ENCODE results near the gene CBFA2T3. TPM values are rescaled to one million over a fixed set of nuclear protein-coding genes. Genes with fewer than 3 reads are reported as not detected.

Gene CBFA2T3
- total RNA-seq, 1 donor from 2014 or later, result 32.8 TPM

DNA sequence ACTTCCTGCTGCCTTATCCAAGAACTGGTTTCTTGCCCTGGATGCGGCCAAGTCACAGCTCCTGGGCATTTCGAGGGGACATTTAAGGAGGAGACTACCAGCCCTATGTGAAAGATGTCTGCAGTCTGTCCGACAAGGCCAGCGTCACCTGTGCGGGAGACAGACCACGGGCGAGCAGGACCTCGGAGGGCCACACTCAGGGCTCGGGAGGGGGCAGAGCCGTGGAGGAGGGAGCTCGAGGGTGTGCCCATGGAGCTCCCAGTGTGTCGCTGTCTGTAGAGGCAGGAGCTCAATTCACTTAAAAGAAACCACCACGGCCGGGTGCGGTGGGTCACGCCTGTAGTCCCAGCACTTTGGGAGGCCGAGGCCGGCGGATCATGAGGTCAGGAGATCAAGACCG lies 33.3 kb downstream of the CBFA2T3 start:
- Histone ChIP-seq H3K27ac (no peak overlapping the region), H3K27me3 (peaks cover 7% of the 10 kb centered on the region), H3K4me1 (peaks cover 2 to 6% of the 10 kb centered on the region in 2 donors), H3K9me3 (no peaks in the 10 kb centered on the region), H3K4me3 (no peak overlapping the region), H3K36me3 (no peaks in the 10 kb centered on the region)
- intact Hi-C loops (cut with DNase I), result loop anchor here (2.0 kb wide), 1 partner anchor 273 kb away; the partner anchor contains the start of gene ZNF778
- TF ChIP-seq, protein P1, sequence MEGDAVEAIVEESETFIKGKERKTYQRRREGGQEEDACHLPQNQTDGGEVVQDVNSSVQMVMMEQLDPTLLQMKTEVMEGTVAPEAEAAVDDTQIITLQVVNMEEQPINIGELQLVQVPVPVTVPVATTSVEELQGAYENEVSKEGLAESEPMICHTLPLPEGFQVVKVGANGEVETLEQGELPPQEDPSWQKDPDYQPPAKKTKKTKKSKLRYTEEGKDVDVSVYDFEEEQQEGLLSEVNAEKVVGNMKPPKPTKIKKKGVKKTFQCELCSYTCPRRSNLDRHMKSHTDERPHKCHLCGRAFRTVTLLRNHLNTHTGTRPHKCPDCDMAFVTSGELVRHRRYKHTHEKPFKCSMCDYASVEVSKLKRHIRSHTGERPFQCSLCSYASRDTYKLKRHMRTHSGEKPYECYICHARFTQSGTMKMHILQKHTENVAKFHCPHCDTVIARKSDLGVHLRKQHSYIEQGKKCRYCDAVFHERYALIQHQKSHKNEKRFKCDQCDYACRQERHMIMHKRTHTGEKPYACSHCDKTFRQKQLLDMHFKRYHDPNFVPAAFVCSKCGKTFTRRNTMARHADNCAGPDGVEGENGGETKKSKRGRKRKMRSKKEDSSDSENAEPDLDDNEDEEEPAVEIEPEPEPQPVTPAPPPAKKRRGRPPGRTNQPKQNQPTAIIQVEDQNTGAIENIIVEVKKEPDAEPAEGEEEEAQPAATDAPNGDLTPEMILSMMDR (IDR thresholded peaks at IDR 0.05), result no peak
- DNase-seq (ENCODE audit: low spot score in 2 of 2), result no peak

DNA sequence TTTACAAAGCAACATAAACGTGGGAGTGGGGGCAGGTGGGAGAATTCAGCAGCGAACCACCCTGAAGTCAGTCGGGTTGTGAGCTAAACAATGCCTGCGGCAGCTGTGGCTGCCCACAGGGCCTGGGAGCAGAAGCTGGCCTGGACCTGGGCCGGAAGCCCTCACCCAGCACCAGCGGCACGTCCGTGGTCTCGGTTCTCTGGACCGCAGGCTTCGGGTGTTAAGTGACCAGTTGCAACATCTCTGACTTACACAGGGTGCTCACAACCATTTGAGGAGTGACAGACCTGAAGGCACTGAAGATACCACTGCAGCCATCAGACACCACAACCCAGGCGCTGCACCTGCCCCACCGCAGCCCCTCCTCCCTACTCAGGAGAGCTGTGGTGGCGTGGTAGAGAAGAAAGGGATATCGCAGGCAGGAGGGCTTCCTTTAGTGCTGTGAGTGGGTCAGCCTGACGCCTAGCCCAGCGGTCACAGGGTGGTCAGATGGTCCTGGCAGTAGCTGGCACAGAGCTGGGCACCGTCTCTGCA lies 33.8 kb downstream of the CBFA2T3 start:
- intact Hi-C loops (cut with DNase I), result loop anchor here (2.0 kb wide), 1 partner anchor 274 kb away; the partner anchor contains the start of gene ZNF778
- peaks cover 7% of the 10 kb centered on the region for H3K27me3 ChIP-seq
- no peak for DNase-seq (ENCODE audit: low spot score in 2 of 2)

DNA sequence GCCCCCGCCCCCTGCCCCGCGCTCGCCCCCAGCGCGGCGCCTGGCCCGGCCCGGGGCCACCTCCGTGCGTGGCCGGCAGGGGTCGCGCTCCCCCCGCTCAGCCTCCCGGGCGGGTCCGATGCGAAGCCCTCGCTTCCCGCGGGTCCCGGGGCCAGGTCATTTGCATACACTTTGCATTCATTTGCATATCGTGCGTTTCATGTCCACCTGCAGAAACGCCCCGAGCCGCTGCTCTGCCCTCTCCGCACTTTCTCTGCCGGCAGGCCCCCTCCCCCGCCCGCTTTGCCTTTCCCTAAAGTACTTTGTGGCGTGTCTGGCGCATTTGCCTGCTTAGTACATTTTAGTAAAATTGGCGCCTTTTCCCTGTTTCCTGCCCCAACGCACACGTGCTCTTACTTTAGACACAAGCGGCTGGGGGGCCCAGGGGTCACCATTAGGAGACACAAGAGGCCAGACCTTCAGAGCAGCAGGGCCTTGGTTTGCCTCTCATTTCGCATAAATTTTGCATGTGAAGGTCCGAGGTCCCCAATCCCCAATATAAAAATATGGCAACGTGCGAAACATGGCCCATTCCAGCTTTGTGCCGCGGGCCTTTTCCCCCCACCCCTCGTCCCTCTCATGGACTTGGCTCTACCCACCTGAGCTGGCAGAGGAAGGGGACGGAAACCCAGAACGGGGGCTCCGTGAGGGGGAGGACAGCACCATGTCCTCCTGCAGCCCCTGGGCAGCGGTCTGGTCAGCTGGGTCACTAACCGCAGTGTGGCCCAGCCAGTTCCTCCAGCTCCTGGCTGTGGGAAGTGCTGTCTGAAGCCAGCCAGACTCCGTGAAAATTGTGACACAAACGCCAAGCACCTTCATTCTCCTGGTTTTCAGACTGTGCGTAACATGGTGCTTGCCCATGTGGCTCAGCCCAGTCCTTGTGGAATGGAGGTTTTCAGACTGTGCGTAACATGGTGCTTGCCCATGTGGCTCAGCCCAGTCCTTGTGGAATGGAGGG lies 34.8 kb downstream of the CBFA2T3 start:
- Histone ChIP-seq H3K36me3 (no peaks in the 10 kb centered on the region), H3K4me1 (peaks cover 2 to 6% of the 10 kb centered on the region in 2 donors), H3K4me3 (peak overlapping the region; percentile 26 to 56), H3K27me3 (peaks cover 7% of the 10 kb centered on the region), H3K9me3 (no peaks in the 10 kb centered on the region), H3K27ac (no peak overlapping the region)
- DNase-seq (ENCODE audit: low spot score in 2 of 2), result no peak
- intact Hi-C loops (cut with DNase I), result loop anchor here (2.0 kb wide), 1 partner anchor 275 kb away; the partner anchor contains the start of gene ZNF778
- TF ChIP-seq, protein P1 (IDR thresholded peaks at IDR 0.05), result peak; percentile 24 to 57 (median 43)

More for the DNA sequence above, 33.8 kb downstream of the CBFA2T3 start:
- Histone ChIP-seq H3K27ac (no peak overlapping the region), H3K36me3 (no peaks in the 10 kb centered on the region), H3K9me3 (no peaks in the 10 kb centered on the region), H3K4me1 (peaks cover 2 to 6% of the 10 kb centered on the region in 2 donors), H3K4me3 (no peak overlapping the region)
- TF ChIP-seq, protein P1 (IDR thresholded peaks at IDR 0.05), result no peak

DNA sequence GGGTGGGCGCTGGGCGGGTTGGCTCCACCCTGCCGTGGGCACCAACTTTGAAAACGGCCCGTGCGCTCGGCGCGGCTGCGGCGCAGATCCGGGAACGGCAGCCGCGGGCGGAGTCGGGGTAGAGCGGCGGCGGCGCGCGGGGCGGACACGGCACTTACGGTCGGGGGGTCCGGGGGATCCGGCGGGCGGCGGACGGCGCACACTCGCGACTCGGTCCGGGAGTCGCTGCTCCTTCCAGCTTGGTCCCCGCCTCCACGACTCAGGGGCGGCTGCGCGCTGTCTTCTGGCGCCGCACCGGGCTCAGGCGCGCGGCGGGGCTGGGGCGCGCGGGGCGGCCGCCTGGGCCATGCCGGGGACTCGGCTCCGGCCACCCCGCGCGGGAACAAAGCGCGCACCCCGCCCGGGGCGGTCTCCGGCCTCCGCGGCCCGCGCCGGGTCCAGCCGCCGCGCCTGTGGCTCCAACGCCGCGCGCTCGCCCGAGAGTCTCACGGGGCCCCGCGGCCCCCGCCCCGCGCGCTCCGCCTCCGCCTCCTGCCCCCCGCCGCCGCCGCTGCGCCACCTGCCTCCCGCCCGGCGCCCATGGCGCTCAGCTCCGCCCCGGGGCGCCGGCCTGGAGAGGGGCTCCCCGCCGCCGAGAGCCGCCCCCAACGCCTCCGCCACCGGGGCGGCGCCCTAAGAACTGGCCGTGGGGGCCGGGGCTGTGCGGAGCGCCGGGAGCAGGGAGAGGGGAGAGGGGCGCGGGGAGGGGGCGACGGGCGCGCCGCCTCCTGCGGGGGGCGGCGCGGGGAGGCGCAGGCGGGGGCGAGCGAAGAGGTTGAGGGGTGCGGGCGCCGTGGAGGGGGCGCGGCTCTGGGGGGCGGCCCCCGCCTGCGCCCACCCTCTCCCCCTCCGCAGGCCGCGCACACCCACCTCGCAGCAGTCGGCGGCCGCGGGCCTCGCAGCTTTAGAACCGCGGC lies 35.9 kb downstream of the CBFA2T3 start:
- H3K4me1 ChIP-seq, result peaks cover 2 to 6% of the 10 kb centered on the region in 2 donors
- no peaks in the 10 kb centered on the region for H3K9me3 ChIP-seq
- no peak for DNase-seq (ENCODE audit: low spot score in 2 of 2)
- TF ChIP-seq, protein P1 (IDR thresholded peaks at IDR 0.05), result no peak
- no peaks in the 10 kb centered on the region for H3K36me3 ChIP-seq
- no peak overlapping the region for H3K27ac ChIP-seq
- intact Hi-C loops (cut with DNase I), result no loop called here
- H3K27me3 ChIP-seq, result peaks cover 7% of the 10 kb centered on the region
- peak overlapping the region; percentile 26 to 66 for H3K4me3 ChIP-seq
